ENCODE data around the gene RBMX. TPM values are rescaled to one million over a fixed set of nuclear protein-coding genes. Genes with fewer than 3 reads are reported as not detected.
A peak's percentile ranks its signal among the peaks of the same experiment; 100 is the strongest.

The RBMX gene
- total and polyA plus RNA-seq, 2 of the 13 experiments (the other 11 are each of a cell fraction or from before 2014, with no cell fraction given), result 114 to 254 TPM

DNA sequence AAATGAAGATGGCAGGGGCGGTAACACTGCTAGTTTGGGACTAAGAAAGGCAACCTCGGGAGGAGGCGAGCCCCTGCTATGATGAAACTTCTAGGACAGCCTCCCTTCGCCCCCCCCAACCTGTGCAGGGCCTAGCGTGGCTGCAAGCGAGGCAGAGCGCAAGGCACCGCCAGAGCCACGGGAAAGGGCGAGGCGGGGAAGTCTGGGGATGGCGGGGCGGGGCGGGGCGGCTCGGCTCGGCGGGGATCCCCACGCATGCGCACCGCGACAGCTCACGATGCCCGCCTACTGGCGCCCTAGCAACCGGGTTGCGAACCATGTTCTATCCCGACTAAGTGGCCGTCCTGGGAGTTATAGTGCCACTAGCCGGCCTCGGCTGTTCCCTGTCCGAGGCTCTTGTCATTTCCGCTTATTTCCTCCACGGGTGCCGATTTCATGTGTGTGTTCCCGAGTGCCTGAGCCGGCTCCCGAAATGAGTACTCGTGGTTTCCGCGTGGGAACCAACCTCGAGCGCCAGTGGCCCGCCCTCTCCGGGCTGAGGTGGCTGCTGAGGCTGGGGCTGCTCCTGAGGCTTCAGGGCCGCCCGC lies 28.7 kb upstream of the RBMX start (continued):
- TF ChIP-seq, protein P1, sequence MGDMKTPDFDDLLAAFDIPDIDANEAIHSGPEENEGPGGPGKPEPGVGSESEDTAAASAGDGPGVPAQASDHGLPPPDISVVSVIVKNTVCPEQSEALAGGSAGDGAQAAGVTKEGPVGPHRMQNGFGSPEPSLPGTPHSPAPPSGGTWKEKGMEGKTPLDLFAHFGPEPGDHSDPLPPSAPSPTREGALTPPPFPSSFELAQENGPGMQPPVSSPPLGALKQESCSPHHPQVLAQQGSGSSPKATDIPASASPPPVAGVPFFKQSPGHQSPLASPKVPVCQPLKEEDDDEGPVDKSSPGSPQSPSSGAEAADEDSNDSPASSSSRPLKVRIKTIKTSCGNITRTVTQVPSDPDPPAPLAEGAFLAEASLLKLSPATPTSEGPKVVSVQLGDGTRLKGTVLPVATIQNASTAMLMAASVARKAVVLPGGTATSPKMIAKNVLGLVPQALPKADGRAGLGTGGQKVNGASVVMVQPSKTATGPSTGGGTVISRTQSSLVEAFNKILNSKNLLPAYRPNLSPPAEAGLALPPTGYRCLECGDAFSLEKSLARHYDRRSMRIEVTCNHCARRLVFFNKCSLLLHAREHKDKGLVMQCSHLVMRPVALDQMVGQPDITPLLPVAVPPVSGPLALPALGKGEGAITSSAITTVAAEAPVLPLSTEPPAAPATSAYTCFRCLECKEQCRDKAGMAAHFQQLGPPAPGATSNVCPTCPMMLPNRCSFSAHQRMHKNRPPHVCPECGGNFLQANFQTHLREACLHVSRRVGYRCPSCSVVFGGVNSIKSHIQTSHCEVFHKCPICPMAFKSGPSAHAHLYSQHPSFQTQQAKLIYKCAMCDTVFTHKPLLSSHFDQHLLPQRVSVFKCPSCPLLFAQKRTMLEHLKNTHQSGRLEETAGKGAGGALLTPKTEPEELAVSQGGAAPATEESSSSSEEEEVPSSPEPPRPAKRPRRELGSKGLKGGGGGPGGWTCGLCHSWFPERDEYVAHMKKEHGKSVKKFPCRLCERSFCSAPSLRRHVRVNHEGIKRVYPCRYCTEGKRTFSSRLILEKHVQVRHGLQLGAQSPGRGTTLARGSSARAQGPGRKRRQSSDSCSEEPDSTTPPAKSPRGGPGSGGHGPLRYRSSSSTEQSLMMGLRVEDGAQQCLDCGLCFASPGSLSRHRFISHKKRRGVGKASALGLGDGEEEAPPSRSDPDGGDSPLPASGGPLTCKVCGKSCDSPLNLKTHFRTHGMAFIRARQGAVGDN (CRISPR knock-in tag; IDR thresholded peaks at IDR 0.05), result peak; percentile 71; the same call in 1 of the 2 replicates
- peak; percentile 15 for TF ChIP-seq YY1 (IDR thresholded peaks at IDR 0.05; ENCODE audit: insufficient read depth, insufficient replicate concordance, low read depth, low read length)
- TF ChIP-seq, protein P2, sequence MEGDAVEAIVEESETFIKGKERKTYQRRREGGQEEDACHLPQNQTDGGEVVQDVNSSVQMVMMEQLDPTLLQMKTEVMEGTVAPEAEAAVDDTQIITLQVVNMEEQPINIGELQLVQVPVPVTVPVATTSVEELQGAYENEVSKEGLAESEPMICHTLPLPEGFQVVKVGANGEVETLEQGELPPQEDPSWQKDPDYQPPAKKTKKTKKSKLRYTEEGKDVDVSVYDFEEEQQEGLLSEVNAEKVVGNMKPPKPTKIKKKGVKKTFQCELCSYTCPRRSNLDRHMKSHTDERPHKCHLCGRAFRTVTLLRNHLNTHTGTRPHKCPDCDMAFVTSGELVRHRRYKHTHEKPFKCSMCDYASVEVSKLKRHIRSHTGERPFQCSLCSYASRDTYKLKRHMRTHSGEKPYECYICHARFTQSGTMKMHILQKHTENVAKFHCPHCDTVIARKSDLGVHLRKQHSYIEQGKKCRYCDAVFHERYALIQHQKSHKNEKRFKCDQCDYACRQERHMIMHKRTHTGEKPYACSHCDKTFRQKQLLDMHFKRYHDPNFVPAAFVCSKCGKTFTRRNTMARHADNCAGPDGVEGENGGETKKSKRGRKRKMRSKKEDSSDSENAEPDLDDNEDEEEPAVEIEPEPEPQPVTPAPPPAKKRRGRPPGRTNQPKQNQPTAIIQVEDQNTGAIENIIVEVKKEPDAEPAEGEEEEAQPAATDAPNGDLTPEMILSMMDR (CRISPR knock-in tag; IDR thresholded peaks at IDR 0.05), result 0 out of 2 replicates have a peak, but pooled peaks have one; percentile 16
- TF ChIP-seq ZNF232 (CRISPR knock-in tag; IDR thresholded peaks at IDR 0.05; ENCODE audit: borderline replicate concordance), result peak; percentile 44; the same call in 1 of the 2 replicates
- 0 out of 2 replicates have a peak, but pooled peaks have one; percentile 21 for TF ChIP-seq TBX2 (CRISPR knock-in tag; IDR thresholded peaks at IDR 0.05; ENCODE audit: borderline replicate concordance)
- TF ChIP-seq KLF12 (CRISPR knock-in tag; IDR thresholded peaks at IDR 0.05; ENCODE audit: borderline replicate concordance), result peak; percentile 37; the same call in 1 of the 2 replicates
- TF ChIP-seq NFATC3 (CRISPR knock-in tag; IDR thresholded peaks at IDR 0.05), result no peak
- TF ChIP-seq NKX3-1 (CRISPR knock-in tag; IDR thresholded peaks at IDR 0.05), result 0 out of 2 replicates have a peak, but pooled peaks have one; percentile 35
- peak; percentile 45; the same call in 1 of the 2 replicates for TF ChIP-seq ZFX (CRISPR knock-in tag; IDR thresholded peaks at IDR 0.05; ENCODE audit: low read depth)

All from HepG2 (cell line).